ENCODE measurements around the gene RPUSD4. TPM values are rescaled to one million over a fixed set of nuclear protein-coding genes. Genes with fewer than 3 reads are reported as not detected.

The RPUSD4 gene
- total RNA-seq, 4 donors from 2014 or later = 13.2 to 18.8 (median 14.0) TPM

DNA sequence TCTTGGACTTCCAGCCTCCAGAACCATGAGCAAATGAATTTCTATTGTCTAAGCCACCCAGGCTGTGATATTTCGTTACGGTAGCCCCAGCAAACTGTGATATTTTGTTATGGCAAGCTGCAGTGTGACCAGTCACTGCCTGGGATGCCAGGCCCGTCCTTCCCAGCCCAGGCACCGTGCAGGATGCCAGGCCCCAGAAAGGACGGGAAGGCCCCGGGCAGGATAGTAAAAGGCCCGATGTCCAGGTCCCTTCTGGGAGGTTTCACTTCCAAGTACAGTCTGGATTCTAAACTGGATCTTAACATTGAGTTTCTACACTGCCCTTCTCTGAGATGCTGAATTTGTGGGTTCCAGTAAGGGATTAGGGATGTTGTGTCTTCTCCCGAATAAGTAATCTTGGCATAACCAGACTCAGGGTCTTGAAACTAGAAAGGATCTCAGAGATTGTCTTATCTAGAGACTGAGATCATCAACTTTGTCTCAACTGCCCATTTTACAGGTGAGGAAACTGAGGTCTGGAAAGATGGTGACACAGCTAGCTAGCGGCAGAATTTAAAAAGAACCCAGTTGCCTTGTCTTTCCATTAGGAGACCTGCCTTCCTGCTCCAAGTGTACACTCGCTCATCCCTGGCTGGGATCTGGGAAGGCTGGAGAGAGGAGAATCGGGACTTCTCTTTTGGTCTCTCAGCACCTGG is 19.9 kb downstream of the RPUSD4 start:
- H3K27ac ChIP-seq = no peak overlapping the region
- H3K27me3 ChIP-seq = no peaks in the 10 kb centered on the region
- TF ChIP-seq POLR2A (IDR thresholded peaks at IDR 0.05) = no peak
- no peak for TF ChIP-seq EP300 (IDR thresholded peaks at IDR 0.05)
- TF ChIP-seq POLR2AphosphoS5 (IDR thresholded peaks at IDR 0.05) = no peak
- TF ChIP-seq, protein P1, sequence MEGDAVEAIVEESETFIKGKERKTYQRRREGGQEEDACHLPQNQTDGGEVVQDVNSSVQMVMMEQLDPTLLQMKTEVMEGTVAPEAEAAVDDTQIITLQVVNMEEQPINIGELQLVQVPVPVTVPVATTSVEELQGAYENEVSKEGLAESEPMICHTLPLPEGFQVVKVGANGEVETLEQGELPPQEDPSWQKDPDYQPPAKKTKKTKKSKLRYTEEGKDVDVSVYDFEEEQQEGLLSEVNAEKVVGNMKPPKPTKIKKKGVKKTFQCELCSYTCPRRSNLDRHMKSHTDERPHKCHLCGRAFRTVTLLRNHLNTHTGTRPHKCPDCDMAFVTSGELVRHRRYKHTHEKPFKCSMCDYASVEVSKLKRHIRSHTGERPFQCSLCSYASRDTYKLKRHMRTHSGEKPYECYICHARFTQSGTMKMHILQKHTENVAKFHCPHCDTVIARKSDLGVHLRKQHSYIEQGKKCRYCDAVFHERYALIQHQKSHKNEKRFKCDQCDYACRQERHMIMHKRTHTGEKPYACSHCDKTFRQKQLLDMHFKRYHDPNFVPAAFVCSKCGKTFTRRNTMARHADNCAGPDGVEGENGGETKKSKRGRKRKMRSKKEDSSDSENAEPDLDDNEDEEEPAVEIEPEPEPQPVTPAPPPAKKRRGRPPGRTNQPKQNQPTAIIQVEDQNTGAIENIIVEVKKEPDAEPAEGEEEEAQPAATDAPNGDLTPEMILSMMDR (IDR thresholded peaks at IDR 0.05) = no peak
- WGBS, 2 donors (ENCODE audit: low coverage in 1 of 2) = 97 to 98% methylated on average over 4 to 7 of the region's 11 CpGs
- H3K9me3 ChIP-seq = no peaks in the 10 kb centered on the region
- peaks cover 0 to 24% (median 0%) of the 10 kb centered on the region in 3 donors for H3K4me1 ChIP-seq
- no peak for ATAC-seq
- H3K4me3 ChIP-seq = no peak overlapping the region
- H3K36me3 ChIP-seq = peaks cover 0 to 74% of the 10 kb centered on the region in 2 donors

DNA sequence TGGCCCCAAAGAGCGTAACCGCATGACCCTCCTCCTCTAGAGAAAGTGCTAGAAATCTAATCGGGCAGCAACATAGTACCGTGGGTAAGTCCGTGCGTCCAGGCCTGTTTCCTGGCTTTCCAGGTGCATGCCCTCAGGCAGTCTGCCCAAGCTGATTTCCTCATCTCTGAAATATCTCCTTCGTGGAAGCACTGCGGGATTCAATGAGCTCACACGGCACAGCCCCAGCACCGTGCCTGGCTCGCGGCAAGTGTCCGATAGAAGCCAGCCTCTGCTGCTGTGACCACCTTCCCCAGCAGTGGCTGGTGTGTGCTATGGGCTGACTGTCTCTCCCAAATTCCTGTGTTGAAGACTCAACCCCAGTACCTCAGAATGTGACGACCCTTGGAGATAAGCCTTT is 20.7 kb downstream of the RPUSD4 start:
- 91 to 97% methylated on average over 6 of the region's 14 CpGs for WGBS, 2 donors (ENCODE audit: low coverage in 1 of 2)
- no peak for ATAC-seq
- Histone ChIP-seq H3K9me3 (no peaks in the 10 kb centered on the region), H3K4me1 (peaks cover 0 to 31% (median 0%) of the 10 kb centered on the region in 3 donors), H3K27me3 (no peaks in the 10 kb centered on the region), H3K36me3 (peaks cover 0 to 67% of the 10 kb centered on the region in 2 donors), H3K4me3 (no peak overlapping the region), H3K27ac (no peak overlapping the region)
- TF ChIP-seq EP300 (IDR thresholded peaks at IDR 0.05) (no peak), POLR2A (IDR thresholded peaks at IDR 0.05) (no peak), POLR2AphosphoS5 (IDR thresholded peaks at IDR 0.05) (no peak)
- TF ChIP-seq, protein P1 (IDR thresholded peaks at IDR 0.05) = no peak

DNA sequence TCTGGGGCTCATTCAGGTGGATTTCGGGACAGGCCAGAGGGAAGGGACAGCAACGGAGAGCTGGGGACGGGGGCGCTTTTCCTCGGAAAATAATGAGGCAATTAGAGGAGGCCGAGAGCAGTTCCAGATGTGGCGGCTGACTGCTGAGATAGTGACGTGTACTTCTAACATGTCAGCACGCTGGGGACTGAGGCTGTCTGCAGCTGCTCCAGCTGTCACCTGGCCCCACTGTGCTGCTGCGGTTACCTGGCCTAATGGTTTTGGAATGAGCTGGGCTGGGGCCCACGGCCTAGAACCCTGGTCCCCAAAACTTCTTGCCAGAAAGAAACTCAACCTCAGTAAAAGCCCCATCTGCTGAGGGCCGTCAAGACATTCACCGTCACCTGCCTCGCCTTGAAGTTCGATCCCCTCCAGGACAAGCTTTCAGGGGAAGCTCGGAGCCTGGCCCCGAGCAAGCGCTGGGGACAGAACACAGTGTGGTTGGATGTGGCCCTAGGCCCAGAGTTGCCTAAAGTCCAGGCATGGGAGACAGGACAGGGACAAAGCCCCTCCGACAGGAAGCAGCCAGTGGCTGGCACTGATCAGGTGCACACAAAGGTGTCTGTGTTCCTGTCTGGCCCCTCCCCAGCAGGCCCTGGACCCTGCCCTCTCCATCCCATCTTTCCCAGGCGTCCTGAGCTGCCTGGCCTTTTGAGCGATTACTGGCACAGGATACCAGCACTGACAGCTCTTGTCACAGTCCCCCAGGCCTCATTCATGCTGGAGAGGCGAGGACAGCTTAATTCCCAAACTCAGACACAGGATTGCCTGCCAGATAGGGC is 22.1 kb downstream of the RPUSD4 start:
- Histone ChIP-seq H3K27me3 (no peaks in the 10 kb centered on the region), H3K27ac (no peak overlapping the region), H3K4me3 (no peak overlapping the region), H3K4me1 (peaks cover 0 to 31% (median 0%) of the 10 kb centered on the region in 3 donors), H3K36me3 (peaks cover 0 to 55% of the 10 kb centered on the region in 2 donors), H3K9me3 (no peaks in the 10 kb centered on the region)
- 90 to 92% methylated on average over 2 to 4 of the region's 22 CpGs for WGBS, 2 donors (ENCODE audit: low coverage in 1 of 2)
- ATAC-seq = no peak
- TF ChIP-seq POLR2AphosphoS5 (IDR thresholded peaks at IDR 0.05) (no peak), POLR2A (IDR thresholded peaks at IDR 0.05) (no peak), EP300 (IDR thresholded peaks at IDR 0.05) (no peak)
- TF ChIP-seq, protein P1 (IDR thresholded peaks at IDR 0.05) = no peak

DNA sequence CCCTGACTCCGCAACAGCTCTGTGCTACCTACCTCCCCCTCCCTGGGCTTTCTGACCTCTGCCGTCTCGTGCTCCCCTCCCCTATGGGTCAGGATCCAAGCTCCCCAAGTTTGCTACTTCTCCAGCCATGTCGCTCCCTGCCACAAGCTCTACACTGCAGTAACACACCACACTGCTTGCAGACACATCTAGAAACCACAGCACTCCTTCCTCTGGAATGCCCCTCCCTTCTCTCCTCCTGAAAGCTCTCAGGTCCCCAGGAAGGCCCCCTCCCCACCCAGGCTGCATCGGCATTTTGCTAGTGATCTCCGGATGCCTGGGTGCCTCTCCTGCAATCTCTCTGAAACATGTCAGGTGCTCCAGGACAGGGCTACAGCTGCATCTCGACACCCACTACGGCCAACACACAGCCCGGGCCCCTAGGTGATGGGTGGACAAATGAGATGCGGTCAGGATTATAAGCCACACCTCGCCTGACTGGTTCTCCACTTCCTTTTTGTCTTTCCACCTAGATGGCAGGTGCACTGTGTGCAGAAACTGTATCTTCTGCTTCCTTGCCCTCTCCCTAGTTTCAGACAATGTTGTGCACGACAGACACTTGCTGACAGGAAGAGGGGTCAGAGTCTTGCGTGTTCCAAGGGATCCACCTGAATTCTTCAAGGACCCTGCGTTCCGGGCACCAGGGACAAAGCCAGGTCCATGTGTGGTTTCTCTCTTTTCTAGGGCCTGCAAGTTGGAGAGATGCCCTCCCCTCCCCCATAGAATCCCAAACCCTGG is 22.9 kb downstream of the RPUSD4 start:
- WGBS, 2 donors (ENCODE audit: low coverage in 1 of 2) = 92 to 95% methylated on average over 2 to 11 of the region's 15 CpGs
- Histone ChIP-seq H3K4me1 (peaks cover 0 to 25% (median 0%) of the 10 kb centered on the region in 3 donors), H3K9me3 (no peaks in the 10 kb centered on the region), H3K4me3 (no peak overlapping the region), H3K27me3 (no peaks in the 10 kb centered on the region), H3K36me3 (peaks cover 0 to 55% of the 10 kb centered on the region in 2 donors), H3K27ac (no peak overlapping the region)
- TF ChIP-seq EP300 (IDR thresholded peaks at IDR 0.05) (no peak), POLR2AphosphoS5 (IDR thresholded peaks at IDR 0.05) (no peak), POLR2A (IDR thresholded peaks at IDR 0.05) (no peak)
- TF ChIP-seq, protein P1 (IDR thresholded peaks at IDR 0.05) = no peak
- no peak for ATAC-seq
